PC-3 (cell line): Measurements from ENCODE around the gene SLAMF7. TPM values are rescaled to one million over a fixed set of nuclear protein-coding genes. Genes with fewer than 3 reads are reported as not detected.
A peak's percentile ranks its signal among the peaks of the same experiment; 100 is the strongest.

Source experiments
- ATAC-seq: fragments of 200-7000 bp; cut with Tn5 transposase; 2 replicates; pipeline ENCODE4 v1.9.1; 2020; ENCODE audit warnings: mild to moderate bottlenecking, moderate library complexity
- BruUV-seq: library from RNA; stranded (reverse); fragments of 400-500 nt; replicated peaks from 2 replicates; lab custom pipeline; 2021; lab: Mats Ljungman, UMichigan
- CTCF ChIA-PET: fragments of 300-600 bp; sonication (Branson Sonifier 250); formaldehyde crosslinking; loops from one replicate; lab custom pipeline; 2022; ENCODE audit warnings: antibody characterized with exemption; lab: Charles Lee
- POLR2A ChIA-PET: fragments of 300-600 bp; sonication (Branson Sonifier 250); formaldehyde crosslinking; loops from one replicate; lab custom pipeline; 2022; ENCODE audit warnings: antibody characterized with exemption; ENCODE audit not compliant: unreplicated experiment; lab: Charles Lee
- DNase-seq: peaks from one replicate; pipeline ENCODE4 v3.0.0-alpha.2; 2015
- H2AFZ ChIP-seq: fragments of 300-600 bp; sonication (generic); 2 replicates; pipeline ENCODE4 v1.6.0; 2016; ENCODE audit warnings: antibody characterized with exemption, low read length
- H3F3A ChIP-seq: fragments of 300-600 bp; sonication (generic); one replicate; pipeline ENCODE4 v1.6.0; 2017; ENCODE audit warnings: antibody characterized with exemption, low read length, control low read depth, mild to moderate bottlenecking; ENCODE audit not compliant: unreplicated experiment
- H3K27ac ChIP-seq: fragments of 300-600 bp; sonication (generic); 2 replicates; pipeline ENCODE4 v1.5.1; 2016; ENCODE audit warnings: mild to moderate bottlenecking, low read length
- H3K27me3 ChIP-seq: fragments of 300-600 bp; sonication (generic); 2 replicates; pipeline ENCODE4 v1.6.1; 2016; ENCODE audit warnings: low read length, mixed read lengths
- H3K36me3 ChIP-seq: fragments of 300-600 bp; sonication (generic); 2 replicates; pipeline ENCODE4 v1.6.1; 2016; ENCODE audit warnings: low read depth, mixed run types, low read length, mixed read lengths
- H3K4me1 ChIP-seq: fragments of 300-600 bp; sonication (generic); 2 replicates; pipeline ENCODE4 v1.5.1; 2016; ENCODE audit warnings: low read length; ENCODE audit not compliant: insufficient read depth
- H3K4me2 ChIP-seq: fragments of 300-600 bp; sonication (generic); 2 replicates; pipeline ENCODE4 v1.6.0; 2016; ENCODE audit warnings: low read length
- H3K4me3 ChIP-seq: fragments of 300-600 bp; sonication (generic); 2 replicates; pipeline ENCODE4 v1.5.1; 2016; ENCODE audit warnings: mild to moderate bottlenecking, low read length, mixed read lengths
- H3K79me2 ChIP-seq: fragments of 300-600 bp; sonication (generic); 2 replicates; pipeline ENCODE4 v1.6.1; 2017; ENCODE audit warnings: low read length, mixed read lengths
- H3K9ac ChIP-seq: fragments of 300-600 bp; sonication (generic); 2 replicates; pipeline ENCODE4 v1.6.0; 2016; ENCODE audit warnings: mild to moderate bottlenecking, low read length
- H3K9me2 ChIP-seq: fragments of 300-600 bp; sonication (generic); replicated peaks from 2 replicates; pipeline ENCODE4 v1.6.1; 2016; ENCODE audit warnings: mixed run types, low read length, mixed read lengths
- H3K9me3 ChIP-seq: fragments of 300-600 bp; sonication (generic); 2 replicates; pipeline ENCODE4 v1.6.1; 2016; ENCODE audit warnings: low read length, mixed read lengths
- H4K20me1 ChIP-seq: fragments of 300-600 bp; sonication (generic); 2 replicates; pipeline ENCODE4 v1.6.1; 2016; ENCODE audit warnings: low read length, mixed read lengths
- EZH2 ChIP-seq: fragments of 300-600 bp; sonication (generic); IDR thresholded peaks from one replicate; pipeline ENCODE4 v1.6.1; 2017; ENCODE audit warnings: antibody characterized with exemption, mild to moderate bottlenecking, low read length; ENCODE audit not compliant: unreplicated experiment
- EZH2phosphoT487 ChIP-seq: fragments of 300-600 bp; sonication (generic); IDR thresholded peaks from 2 replicates; pipeline ENCODE4 v1.6.1; 2018; ENCODE audit warnings: mild to moderate bottlenecking, antibody characterized with exemption, low read length, borderline replicate concordance
- intact Hi-C: fragments of 100-400 bp; cut with micrococcal nuclease; formaldehyde crosslinking; loops from 2 replicates; pipeline ENCODE4 v1.9.0; 2023
- total RNA-seq: library from RNA; depleted of rRNA; stranded (reverse); fragments of >200 nt; gene quantifications from 2 replicates; pipeline ENCODE4 v1.2.3, GENCODE V29; 2014
- TF ChIP-seq, protein P1 (sequence below): fragments of 300-600 bp; sonication (generic); conservative IDR thresholded peaks from 2 replicates; pipeline ENCODE4 v1.5.1; 2017; ENCODE audit warnings: antibody characterized with exemption, low read depth, mild to moderate bottlenecking, low read length

The SLAMF7 gene
- total RNA-seq, 1 experiment from 2014 or later: 0.15 TPM

DNA sequence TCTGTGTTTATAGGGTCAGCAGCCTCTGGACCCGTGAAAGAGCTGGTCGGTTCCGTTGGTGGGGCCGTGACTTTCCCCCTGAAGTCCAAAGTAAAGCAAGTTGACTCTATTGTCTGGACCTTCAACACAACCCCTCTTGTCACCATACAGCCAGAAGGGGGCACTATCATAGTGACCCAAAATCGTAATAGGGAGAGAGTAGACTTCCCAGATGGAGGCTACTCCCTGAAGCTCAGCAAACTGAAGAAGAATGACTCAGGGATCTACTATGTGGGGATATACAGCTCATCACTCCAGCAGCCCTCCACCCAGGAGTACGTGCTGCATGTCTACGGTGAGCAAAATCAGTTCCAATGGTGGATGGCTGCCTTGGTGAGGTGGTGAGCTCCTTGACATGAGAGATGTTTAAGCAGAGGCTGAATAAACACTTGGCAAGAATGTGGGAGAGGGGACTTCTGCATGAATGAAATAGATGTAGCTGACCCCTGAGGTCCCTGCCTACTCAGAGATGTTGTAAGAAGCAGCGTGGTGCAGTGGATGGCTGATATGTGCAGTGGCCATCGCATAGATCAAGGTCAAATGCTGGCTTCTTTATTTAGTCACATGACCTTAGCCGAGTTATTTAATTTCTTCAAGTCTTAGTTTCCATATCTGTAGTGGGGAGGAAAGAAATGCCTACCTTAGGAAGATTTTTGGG is 9.3 kb downstream of the SLAMF7 start:
- Histone ChIP-seq H3K9ac (no peak overlapping the region), H3K9me2 (no peaks in the 10 kb centered on the region), H3K27ac (no peak overlapping the region), H3K9me3 (no peaks in the 10 kb centered on the region), H2AFZ (no peak overlapping the region), H3K36me3 (no peaks in the 10 kb centered on the region), H3K4me3 (no peak overlapping the region), H3K4me2 (peak overlapping the region; percentile 41; the same call in 1 of the 2 replicates), H3K79me2 (no peaks in the 10 kb centered on the region), H4K20me1 (no peaks in the 10 kb centered on the region), H3F3A (no peaks in the 10 kb centered on the region), H3K4me1 (peaks cover 23% of the 10 kb centered on the region), H3K27me3 (peaks cover 27% of the 10 kb centered on the region)
- ChIA-PET POLR2A (interaction anchor here (0.6 kb wide), 1 partner anchor 254 kb away, joined by 3 read pairs; no protein-coding TSS in a partner anchor), CTCF (interaction anchor here (0.9 kb wide), 1 partner anchor 206 kb away, joined by 3 read pairs; the partner anchor contains the start of gene ITLN2)
- ATAC-seq (peak; percentile 77), DNase-seq (peak; percentile 86)
- BruUV-seq: no TSS peak
- intact Hi-C loops: no loop called here
- no peak for TF ChIP-seq EZH2phosphoT487
- no peak for TF ChIP-seq EZH2
- TF ChIP-seq, protein P1, sequence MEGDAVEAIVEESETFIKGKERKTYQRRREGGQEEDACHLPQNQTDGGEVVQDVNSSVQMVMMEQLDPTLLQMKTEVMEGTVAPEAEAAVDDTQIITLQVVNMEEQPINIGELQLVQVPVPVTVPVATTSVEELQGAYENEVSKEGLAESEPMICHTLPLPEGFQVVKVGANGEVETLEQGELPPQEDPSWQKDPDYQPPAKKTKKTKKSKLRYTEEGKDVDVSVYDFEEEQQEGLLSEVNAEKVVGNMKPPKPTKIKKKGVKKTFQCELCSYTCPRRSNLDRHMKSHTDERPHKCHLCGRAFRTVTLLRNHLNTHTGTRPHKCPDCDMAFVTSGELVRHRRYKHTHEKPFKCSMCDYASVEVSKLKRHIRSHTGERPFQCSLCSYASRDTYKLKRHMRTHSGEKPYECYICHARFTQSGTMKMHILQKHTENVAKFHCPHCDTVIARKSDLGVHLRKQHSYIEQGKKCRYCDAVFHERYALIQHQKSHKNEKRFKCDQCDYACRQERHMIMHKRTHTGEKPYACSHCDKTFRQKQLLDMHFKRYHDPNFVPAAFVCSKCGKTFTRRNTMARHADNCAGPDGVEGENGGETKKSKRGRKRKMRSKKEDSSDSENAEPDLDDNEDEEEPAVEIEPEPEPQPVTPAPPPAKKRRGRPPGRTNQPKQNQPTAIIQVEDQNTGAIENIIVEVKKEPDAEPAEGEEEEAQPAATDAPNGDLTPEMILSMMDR: peak; percentile 74

DNA sequence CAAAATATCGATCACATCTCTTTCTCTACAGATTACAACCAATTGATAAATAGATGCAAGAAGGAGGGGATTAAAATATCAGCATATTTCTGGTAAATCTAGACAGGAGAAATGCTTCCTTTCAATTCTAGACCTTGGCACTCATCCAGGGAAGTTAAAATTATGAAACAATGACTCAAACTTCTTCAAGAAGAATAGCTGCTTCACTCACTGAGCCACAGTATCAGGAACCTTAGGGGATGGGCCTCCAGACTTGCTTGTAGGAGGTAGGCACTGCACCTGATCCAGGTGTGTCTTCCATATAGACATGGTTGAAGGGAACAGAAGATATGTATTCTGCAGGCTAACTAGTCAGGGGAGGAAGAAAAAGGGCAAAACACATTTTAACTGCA is 9.8 kb downstream of the SLAMF7 start:
- peak overlapping the region; percentile 41; the same call in 1 of the 2 replicates for H3K4me2 ChIP-seq
- H2AFZ ChIP-seq: no peak overlapping the region
- no peaks in the 10 kb centered on the region for H3K9me3 ChIP-seq
- ATAC-seq (0 out of 2 replicates have a peak, but pooled peaks have one; percentile 35), DNase-seq (peak; percentile 78)
- TF ChIP-seq EZH2 (no peak), EZH2phosphoT487 (no peak)
- TF ChIP-seq, protein P1: no peak
- H3K9me2 ChIP-seq: no peaks in the 10 kb centered on the region
- H3K4me3 ChIP-seq: no peak overlapping the region
- H4K20me1 ChIP-seq: no peaks in the 10 kb centered on the region
- intact Hi-C loops: no loop called here
- H3K27me3 ChIP-seq: peaks cover 33% of the 10 kb centered on the region
- H3K9ac ChIP-seq: no peak overlapping the region
- no peaks in the 10 kb centered on the region for H3F3A ChIP-seq
- ChIA-PET CTCF (interaction anchor here (0.6 to 0.9 kb wide), 2 partner anchors 74 to 206 kb away, joined by 3 read pairs; partner anchors contain the start of gene ITLN2), POLR2A (no interaction called here)
- H3K27ac ChIP-seq: no peak overlapping the region
- peaks cover 23% of the 10 kb centered on the region for H3K4me1 ChIP-seq
- no peaks in the 10 kb centered on the region for H3K36me3 ChIP-seq
- no peaks in the 10 kb centered on the region for H3K79me2 ChIP-seq
- BruUV-seq: no TSS peak

DNA sequence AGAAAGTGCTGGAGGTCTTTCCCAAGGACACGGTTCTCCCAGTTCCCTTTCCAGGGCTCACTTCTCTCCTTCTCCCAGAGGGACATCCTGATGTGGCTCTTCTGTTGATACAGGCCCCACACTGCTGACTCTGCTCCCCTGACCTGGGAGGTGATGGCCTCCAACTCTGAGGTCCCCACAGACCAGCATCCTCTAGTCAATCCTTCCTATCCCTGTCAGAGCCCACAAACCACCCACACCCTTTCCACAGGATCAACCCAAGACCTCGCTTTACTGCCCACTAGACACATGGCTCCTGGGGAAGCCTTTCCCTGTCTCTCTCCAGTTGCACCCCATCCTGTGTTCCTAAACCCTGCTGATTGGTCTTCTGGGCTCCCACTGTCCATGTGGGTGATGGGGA is 11.6 kb downstream of the SLAMF7 start:
- Histone ChIP-seq H3K36me3 (no peaks in the 10 kb centered on the region), H3K27me3 (peaks cover 33% of the 10 kb centered on the region), H2AFZ (no peak overlapping the region), H3K79me2 (no peaks in the 10 kb centered on the region), H3K4me2 (no peak overlapping the region), H3K9me2 (no peaks in the 10 kb centered on the region), H3K9ac (no peak overlapping the region), H4K20me1 (no peaks in the 10 kb centered on the region), H3K4me3 (no peak overlapping the region), H3F3A (no peaks in the 10 kb centered on the region), H3K4me1 (peaks cover 23% of the 10 kb centered on the region), H3K27ac (no peak overlapping the region), H3K9me3 (no peaks in the 10 kb centered on the region)
- TF ChIP-seq, protein P1: no peak
- TF ChIP-seq EZH2phosphoT487: no peak
- TF ChIP-seq EZH2: no peak
- BruUV-seq: no TSS peak
- ATAC-seq: no peak
- no peak for DNase-seq
- intact Hi-C loops: no loop called here
- ChIA-PET CTCF (no interaction called here), POLR2A (no interaction called here)
